GM15510 (cell line): Measurements from ENCODE around the gene MZB1.

Experiments
- POLR2A ChIP-seq: IDR thresholded peaks from 3 replicates; pipeline ENCODE4 v1.6.1; 2011; ENCODE audit warnings: borderline replicate concordance; ENCODE audit not compliant: insufficient read length; ENCODE audit errors: extremely low read depth

The MZB1 gene, protein sequence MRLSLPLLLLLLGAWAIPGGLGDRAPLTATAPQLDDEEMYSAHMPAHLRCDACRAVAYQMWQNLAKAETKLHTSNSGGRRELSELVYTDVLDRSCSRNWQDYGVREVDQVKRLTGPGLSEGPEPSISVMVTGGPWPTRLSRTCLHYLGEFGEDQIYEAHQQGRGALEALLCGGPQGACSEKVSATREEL

DNA sequence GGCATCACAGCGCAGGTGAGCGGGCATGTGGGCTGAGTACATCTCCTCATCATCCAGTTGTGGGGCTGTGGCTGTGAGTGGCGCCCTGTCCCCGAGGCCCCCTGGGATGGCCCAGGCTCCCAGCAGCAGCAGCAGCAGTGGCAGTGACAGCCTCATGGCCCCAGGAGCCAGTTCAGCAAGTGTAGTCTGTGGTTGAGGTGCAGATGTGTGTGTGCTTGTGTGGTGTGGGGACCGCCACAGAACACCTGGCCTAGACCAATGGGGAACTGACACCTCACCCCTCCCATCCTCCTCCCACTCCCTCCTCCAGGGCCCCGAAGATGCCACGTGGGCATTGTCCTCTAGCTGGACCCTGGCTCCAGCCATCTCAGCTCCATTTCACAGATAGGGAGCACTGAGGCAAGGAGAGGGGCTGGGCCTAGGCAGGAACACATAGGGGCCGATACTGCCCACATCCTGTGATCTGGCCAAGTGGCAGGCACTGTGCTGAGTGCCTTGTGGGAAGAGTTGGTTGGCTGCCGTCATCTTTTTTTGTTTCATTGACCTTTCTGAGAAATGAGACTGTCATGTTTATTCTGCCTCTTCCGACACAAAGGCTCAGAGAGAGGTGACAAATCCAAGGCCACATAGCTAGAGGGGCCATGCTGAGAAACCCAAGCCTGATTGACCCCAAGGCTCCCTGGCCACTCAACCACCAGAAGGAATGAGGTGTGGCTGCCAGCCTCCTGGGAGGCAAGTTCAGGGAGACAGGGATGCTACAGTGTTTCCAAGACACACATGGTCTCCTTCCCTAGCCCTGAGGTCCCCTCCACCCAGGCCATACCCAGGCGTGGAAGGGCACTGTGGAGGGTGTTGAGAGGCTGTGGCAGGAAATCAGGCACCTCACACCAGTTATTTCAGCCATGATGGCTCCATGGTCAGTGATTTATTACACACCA, at the start of gene MZB1:
Gene MZB1, minus strand, starts transcription at position 213 of the 938 bp plus-strand sequence. Its CDS starts 57 bp downstream, at position 156.
- TF ChIP-seq POLR2A, result peak; percentile 93

DNA sequence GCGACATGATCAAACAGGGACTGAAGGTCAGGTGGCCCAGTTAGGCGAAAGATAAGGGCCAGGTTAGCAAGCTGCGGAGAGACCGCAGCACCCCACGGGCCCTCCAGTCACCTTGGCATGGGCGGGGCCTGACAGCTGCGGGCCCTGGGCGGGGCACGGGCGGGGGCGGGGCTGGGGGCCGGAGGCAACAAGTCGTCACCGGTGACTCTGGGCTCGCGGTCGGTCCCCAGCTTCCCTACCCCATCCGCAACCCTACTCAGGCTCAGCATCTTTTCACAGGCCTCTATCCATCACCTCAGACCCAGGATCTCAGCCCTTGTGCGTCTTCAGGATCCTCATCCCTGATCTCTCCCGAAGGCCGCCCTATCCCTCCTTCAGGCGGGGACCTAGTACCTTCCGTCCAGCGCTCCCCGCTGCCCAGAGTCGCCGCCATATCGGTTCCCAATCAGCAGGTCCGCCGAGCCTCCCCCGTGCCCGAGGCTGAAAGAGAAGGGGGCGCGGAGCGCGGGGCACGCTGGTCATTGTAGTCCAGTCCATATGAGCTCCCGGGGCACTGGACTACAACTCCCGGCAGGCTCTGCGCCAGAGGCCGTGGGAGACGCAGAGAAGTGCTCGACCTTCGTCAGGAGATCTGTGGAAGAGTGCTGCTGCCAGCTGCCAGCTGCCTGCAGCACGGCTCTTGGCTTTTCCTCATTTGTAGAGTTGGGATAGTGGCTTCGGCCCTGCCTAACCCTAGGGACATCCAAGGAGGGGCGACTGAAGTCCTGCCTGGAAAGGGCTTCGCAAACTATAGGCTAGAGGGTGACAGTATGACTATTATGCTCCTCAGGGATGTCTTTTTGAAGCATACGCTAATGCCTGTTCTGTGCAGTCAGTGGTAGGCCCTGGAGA, 49.5 kb upstream of the MZB1 start, which contains the start of gene DNAJC18:
Gene DNAJC18, minus strand, starts transcription at position 513 of the 891 bp plus-strand sequence. Its CDS starts 80 bp downstream, at position 433.
- peak; percentile 55 for TF ChIP-seq POLR2A

DNA sequence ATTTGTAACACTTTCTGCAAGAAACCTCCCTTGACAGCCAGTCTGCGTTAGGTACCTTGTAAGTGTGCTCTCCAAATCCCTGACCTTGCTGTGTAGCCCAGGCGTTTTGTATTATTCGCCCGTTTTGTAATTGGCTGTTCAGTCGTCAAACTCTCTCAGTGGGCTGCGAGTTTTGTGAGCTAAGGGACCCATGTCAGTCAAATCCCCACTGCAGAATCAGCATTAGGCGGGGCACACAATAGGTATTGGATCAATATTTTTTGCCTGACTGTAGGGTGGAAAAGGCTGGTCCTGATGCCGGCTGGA, 48.9 kb upstream of the MZB1 start:
- no peak for TF ChIP-seq POLR2A

DNA sequence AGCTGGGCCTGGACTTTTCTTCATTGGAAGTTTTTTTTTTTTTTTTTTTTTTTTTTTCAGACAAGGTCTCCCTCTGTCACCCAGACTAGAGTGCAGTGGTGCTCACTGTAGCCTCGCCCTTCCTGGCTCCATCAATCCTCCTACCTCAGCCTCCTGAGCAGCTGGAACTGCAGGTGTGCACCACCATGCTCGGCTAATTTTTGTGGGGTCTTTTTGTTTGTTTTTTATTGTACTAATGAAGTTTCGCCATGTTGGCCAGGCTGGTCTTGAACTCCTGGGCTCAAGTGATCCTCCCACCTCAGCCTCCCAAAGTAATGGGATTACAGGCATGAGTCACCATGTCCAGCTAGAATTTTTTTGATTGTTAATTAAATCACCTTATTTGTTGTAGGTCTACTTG, 46.0 kb upstream of the MZB1 start:
- no peak for TF ChIP-seq POLR2A

DNA sequence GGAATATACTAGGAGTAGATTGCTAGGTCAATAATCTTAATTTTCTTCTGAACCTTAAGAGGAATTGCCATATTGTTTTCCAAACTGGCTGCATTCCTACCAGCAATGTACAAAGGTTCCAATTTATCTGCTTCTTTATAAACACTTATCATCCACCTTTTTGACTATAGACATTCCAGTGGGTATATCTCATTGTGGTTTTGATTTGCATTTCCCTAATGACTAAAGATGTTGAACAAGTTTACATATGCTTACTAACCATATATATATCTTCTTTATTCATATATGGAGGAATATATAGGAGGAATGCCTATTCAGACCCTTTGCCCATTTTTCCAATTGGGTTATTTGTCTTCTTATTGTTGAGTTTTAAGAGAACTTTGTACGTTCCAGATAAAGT, 42.0 kb upstream of the MZB1 start:
- no peak for TF ChIP-seq POLR2A

DNA sequence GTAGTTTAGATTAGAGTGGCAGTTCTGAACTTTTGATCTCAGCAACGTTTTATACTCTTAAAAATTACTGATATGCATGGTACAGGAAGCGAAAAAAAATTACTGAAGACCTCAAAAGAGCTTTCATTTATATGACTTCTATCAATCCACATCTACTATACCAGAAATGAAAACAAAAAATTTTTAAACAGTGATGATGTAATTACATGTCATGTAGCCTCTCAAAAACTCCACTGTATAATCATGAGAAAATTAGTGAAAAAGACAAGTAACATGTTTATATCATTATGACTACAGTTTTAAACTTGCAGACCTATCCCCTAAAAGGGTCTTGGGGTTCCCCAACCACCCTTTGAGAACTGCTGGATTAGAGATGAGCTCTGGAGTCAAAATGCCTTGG, 40.3 kb upstream of the MZB1 start:
- no peak for TF ChIP-seq POLR2A

DNA sequence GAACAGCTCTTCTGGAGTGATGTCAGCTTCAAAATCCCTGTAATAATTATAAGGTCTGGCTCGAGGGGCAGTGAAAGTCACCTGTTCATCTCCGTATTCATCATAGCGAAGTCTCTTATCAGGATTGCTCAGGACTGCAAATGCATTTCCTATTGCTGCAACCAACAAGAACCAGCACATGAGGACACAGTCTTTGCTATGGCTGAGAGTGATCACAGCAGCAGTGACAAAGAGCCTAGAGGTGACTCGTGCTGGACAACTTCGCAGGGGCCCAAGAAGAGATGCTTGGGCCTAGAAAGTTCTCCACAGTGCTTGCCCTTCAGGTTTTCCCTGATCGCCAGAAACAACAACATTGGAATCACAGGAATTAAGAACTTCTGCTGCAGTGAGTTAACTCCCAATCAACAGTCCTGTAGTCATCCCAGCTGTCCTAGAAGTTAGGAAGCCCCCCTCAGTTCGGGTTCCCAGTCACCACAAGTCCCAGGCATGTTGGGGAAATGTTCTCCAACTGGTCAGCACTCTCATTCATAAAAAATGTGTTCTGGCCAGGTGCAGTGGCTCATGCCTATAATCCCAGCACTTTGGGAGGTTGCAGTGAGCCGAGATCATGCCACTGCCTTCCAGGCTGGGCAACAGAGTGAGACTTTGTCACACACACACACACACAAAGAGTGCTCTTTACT, 36.6 kb upstream of the MZB1 start:
- TF ChIP-seq POLR2A, result no peak

DNA sequence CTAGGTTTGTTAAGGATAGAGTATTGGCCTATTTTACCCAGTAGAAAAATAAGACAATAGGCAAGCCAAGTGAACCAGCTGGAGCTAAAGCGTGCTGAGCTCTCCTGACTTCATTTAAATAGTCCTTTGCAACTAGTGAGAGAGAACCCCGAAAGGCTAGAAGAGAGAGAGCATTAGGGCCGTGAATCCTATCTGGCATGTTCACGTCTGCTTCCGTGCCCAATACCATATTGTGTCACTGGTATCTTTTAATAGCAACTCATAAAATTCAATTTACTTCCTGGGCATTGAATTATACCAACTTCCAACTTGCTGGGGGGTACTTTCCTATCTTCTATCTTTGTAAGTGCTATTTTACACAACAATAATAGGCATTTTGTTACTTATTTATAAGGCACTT, 35.8 kb upstream of the MZB1 start:
- TF ChIP-seq POLR2A, result no peak

DNA sequence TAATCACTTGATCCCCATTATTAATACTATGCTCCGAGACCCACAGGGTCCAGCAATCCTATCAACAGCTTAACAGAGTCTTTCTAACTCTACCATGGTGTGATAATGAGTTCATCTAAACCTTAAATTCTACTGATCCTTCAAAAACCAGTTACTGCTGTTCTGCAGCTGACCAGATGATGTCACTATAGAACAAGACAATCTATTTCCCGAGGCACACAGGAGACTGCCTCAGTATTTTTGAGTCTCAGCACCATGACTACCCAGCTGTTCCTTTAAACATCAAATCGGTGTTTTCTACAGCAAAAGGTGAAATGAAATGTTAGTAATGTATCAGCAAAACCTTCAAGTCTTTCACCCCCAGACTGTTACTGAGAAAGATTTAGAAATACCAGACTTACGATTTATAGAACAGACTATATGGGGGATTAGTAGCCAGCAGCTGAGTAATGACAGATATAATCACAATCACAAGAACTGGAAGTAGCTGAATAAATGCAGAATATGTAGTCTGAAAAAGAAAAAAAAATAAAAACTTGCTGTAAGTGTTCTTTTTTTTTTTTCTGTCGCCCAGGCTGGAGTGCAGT, 32.7 kb upstream of the MZB1 start:
- no peak for TF ChIP-seq POLR2A

DNA sequence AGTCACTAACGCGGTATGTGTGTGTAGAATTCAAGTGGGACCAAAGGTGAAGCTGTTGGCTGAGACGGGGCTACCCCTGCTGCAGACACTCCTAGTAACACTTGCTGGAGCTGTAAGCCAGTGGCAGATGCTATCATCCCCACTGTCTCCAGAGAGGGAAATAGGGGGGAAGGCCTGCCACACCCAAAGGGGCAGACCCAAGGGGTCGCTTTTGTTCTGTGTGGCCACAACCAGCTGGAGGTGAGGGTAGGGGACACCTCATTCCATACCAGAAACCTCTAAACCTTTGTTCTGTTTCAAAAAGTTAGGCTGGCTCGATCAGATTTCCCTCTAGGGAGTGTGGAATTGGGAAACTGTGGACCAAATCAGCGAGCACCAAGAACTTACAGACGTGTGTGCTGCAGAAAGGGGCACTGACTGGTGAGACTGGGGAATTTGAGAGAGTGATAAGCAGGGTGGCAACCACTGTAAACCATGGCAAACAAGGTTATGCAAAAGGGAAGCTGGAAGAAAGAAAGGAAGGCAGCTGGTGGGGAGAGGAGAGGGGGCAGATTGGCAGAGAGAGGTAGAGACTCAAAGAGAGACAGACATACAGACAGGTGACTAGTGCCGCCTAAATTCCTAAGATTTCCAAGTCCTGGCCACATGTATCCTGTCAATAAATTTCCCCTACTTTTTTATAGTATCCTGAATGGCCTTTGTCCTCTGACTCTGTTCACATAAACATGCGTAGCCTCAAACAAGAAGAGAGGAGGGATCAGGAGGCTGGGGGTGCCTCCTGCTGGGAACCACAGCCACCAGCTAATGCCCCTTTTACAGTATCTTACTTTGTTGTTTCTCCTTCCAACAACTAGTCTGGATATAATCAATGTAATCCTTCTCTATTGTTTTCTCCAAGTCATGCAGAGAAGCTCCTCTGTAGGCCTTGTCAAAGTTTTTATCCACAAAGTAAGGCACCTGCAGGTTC, 29.8 kb upstream of the MZB1 start:
- no peak for TF ChIP-seq POLR2A

DNA sequence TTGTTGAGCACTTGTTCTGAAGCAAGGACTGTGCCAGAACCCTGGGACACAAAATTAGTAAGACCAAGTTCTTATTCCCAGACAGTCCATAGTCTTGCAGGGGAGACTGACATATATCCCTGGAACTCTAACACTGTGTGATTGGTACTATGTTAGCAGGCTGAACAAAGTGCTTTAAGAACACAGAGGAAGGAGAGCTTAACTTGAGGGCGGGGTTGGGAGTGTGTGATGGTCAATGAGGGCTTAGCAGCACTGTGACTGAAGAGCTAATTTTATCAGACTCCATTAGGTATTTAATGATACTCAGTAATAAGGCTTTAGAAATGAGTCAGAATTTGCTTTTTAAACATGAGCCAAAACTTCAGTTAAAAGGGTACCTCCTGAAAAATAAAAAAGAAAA, 29.1 kb upstream of the MZB1 start:
- TF ChIP-seq POLR2A, result no peak

DNA sequence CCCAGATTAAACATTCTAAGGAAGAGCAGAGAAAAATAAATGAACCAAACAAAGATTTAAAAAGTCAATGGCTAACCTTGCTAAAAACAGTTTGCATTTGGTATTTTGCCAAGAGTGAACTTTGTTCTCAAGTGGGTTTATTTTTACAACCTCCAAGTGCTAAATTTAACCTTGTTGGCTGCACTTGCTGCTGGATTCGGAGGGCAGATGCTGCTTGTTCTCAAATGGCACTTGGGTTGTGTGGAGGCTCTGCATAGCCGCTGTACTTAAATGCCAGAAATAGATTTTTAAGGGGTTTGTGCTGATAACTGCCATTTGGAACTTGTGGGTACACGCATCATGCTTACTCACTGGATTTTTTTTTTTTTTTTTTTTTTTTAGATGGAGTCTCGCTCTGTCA, 27.5 kb upstream of the MZB1 start:
- no peak for TF ChIP-seq POLR2A

DNA sequence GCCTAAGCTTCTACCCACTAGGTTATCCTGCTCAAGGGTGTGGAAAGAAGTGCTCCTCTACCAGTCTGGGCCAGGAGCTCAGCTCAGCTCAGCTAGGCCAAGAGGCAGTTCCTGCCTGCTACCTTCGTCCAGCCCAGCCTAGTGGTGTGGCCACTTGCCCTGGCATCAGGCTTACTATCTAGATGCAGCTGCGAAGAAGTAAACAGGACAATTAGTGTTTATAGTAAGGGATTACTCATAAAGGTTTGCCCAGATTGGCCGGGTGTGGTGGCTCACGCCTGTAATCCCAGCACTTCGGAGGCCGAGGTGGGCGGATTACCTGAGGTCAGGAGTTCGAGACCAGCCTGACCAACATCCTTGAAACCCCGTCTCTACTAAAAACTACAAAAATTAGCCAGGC, 26.9 kb upstream of the MZB1 start:
- no peak for TF ChIP-seq POLR2A
